GM23338 (cell line): ENCODE data around the gene AKR1C1. TPM values are rescaled to one million over a fixed set of nuclear protein-coding genes. Genes with fewer than 3 reads are reported as not detected.

Source experiments
- ATAC-seq: fragments of 200-7000 bp; cut with Tn5 transposase; 3 replicates; pipeline ENCODE4 v1.9.1; 2020
- DNase-seq: peaks from one replicate; pipeline ENCODE4 v3.0.0-alpha.2; 2015; ENCODE audit warnings: low spot score
- H2AFZ ChIP-seq: fragments of 200-600 bp; sonication (generic); 2 replicates; pipeline ENCODE4 v1.8.0; 2016; ENCODE audit warnings: antibody characterized with exemption, mild to moderate bottlenecking, moderate library complexity
- H3F3A ChIP-seq: fragments of 200-600 bp; sonication (generic); replicated peaks from 2 replicates; pipeline ENCODE4 v1.8.0; 2017; ENCODE audit warnings: antibody characterized with exemption, mixed run types, low read depth
- H3K27ac ChIP-seq: fragments of 200-600 bp; sonication (generic); 2 replicates; pipeline ENCODE4 v1.6.1; 2016; ENCODE audit warnings: low read depth
- H3K27me3 ChIP-seq: fragments of 200-600 bp; sonication (generic); 2 replicates; pipeline ENCODE4 v1.8.0; 2016; ENCODE audit warnings: mild to moderate bottlenecking, mixed run types, moderate library complexity; ENCODE audit not compliant: insufficient read depth
- H3K36me3 ChIP-seq: fragments of 200-600 bp; sonication (generic); 2 replicates; pipeline ENCODE4 v1.8.0; 2016; ENCODE audit warnings: mild to moderate bottlenecking; ENCODE audit not compliant: insufficient read depth
- H3K4me1 ChIP-seq: fragments of 200-600 bp; sonication (generic); 2 replicates; pipeline ENCODE4 v1.8.0; 2016; ENCODE audit warnings: mild to moderate bottlenecking, moderate library complexity; ENCODE audit not compliant: insufficient read depth
- H3K4me2 ChIP-seq: fragments of 200-600 bp; sonication (generic); 2 replicates; pipeline ENCODE4 v1.7.1; 2017; ENCODE audit warnings: mixed run types
- H3K4me3 ChIP-seq: fragments of 200-600 bp; sonication (generic); 2 replicates; pipeline ENCODE4 v1.6.1; 2016; ENCODE audit warnings: mixed run types
- H3K79me2 ChIP-seq: fragments of 200-600 bp; sonication (generic); replicated peaks from 2 replicates; pipeline ENCODE4 v1.8.0; 2017; ENCODE audit warnings: mild to moderate bottlenecking; ENCODE audit not compliant: insufficient read depth
- H3K9me2 ChIP-seq: fragments of 200-600 bp; sonication (generic); 2 replicates; pipeline ENCODE4 v1.8.0; 2017; ENCODE audit not compliant: insufficient read depth
- H4K20me1 ChIP-seq: fragments of 200-600 bp; sonication (generic); replicated peaks from 2 replicates; pipeline ENCODE4 v1.8.0; 2017; ENCODE audit warnings: mild to moderate bottlenecking; ENCODE audit not compliant: insufficient read depth
- H3K27ac Mint-ChIP-seq: 2 replicates; pipeline ENCODE4 v1.8.0; 2020; ENCODE audit warnings: inconsistent platforms, mild to moderate bottlenecking, moderate library complexity, mixed read lengths
- H3K27me3 Mint-ChIP-seq: 3 replicates; pipeline ENCODE4 v1.8.0; 2022; ENCODE audit warnings: low read depth, mild to moderate bottlenecking, moderate library complexity, mixed read lengths, inconsistent platforms; ENCODE audit not compliant: insufficient read depth, poor library complexity
- H3K36me3 Mint-ChIP-seq: 3 replicates; pipeline ENCODE4 v1.8.0; 2021; ENCODE audit warnings: low read depth, mild to moderate bottlenecking, inconsistent platforms, moderate library complexity, mixed read lengths
- H3K4me1 Mint-ChIP-seq: 3 replicates; pipeline ENCODE4 v1.8.0; 2020; ENCODE audit warnings: mild to moderate bottlenecking, inconsistent platforms, mixed read lengths
- H3K4me3 Mint-ChIP-seq: 3 replicates; pipeline ENCODE4 v1.8.0; 2021; ENCODE audit warnings: moderate library complexity, mild to moderate bottlenecking, inconsistent platforms, mixed read lengths
- H3K9me3 Mint-ChIP-seq: 3 replicates; pipeline ENCODE4 v1.8.0; 2020; ENCODE audit warnings: moderate library complexity, mild to moderate bottlenecking, inconsistent platforms, mixed read lengths
- CREB1 ChIP-seq: fragments of 250-450 bp; sonication (Bioruptor Pico); IDR thresholded peaks from 2 replicates; pipeline ENCODE4 v1.5.0; 2020; ENCODE audit warnings: low read depth, mild to moderate bottlenecking, moderate library complexity
- EZH2 ChIP-seq: fragments of 200-600 bp; sonication (generic); IDR thresholded peaks from one replicate; pipeline ENCODE4 v1.8.0; 2017; ENCODE audit warnings: antibody characterized with exemption, mild to moderate bottlenecking, low read depth; ENCODE audit not compliant: unreplicated experiment
- EZH2phosphoT487 ChIP-seq: fragments of 200-600 bp; sonication (generic); IDR thresholded peaks from one replicate; pipeline ENCODE4 v1.8.1; 2018; ENCODE audit warnings: antibody characterized with exemption; ENCODE audit not compliant: unreplicated experiment
- JUNB ChIP-seq: IDR thresholded peaks from one replicate; pipeline ENCODE4 v1.6.1; 2016; ENCODE audit warnings: antibody characterized with exemption; ENCODE audit not compliant: unreplicated experiment
- NANOG ChIP-seq: IDR thresholded peaks from 2 replicates; pipeline ENCODE4 v1.6.1; 2016; ENCODE audit warnings: antibody characterized with exemption, borderline replicate concordance
- POLR2AphosphoS5 ChIP-seq: IDR thresholded peaks from 2 replicates; pipeline ENCODE4 v1.6.1; 2016; ENCODE audit warnings: antibody characterized with exemption, low read depth
- STAT1 ChIP-seq: IDR thresholded peaks from one replicate; pipeline ENCODE4 v1.6.1; 2016; ENCODE audit warnings: antibody characterized with exemption; ENCODE audit not compliant: unreplicated experiment
- ZNF114 ChIP-seq: fragments of 250-450 bp; sonication (Bioruptor Pico); IDR thresholded peaks from 2 replicates; pipeline ENCODE4 v1.5.0; 2020; ENCODE audit warnings: mild to moderate bottlenecking, moderate library complexity
- polyA plus RNA-seq: library from polyadenylated mRNA; unstranded; fragments of >200 nt; fragmentation: Nextera tagmentation; extraction: Ambion mirVana; gene quantifications from 2 replicates; pipeline ENCODE4 v1.2.1, GENCODE V29; 2016
- total RNA-seq: library from RNA; depleted of rRNA; stranded (reverse); fragments of >200 nt; shearing (Covaris generic); gene quantifications from 2 replicates; pipeline ENCODE4 v1.2.3, GENCODE V29; 2014
- TF ChIP-seq, protein P1 (sequence below), 2 experiments: fragments of 200-600 bp in 1 of 2; sonication (generic) in 1 of 2; conservative IDR thresholded peaks; 2 replicates each; pipeline versions ENCODE4 v1.5.1 to v1.6.1; 2016 to 2017; ENCODE audit warnings: antibody characterized with exemption in 2 of 2, low read depth in 2 of 2, mild to moderate bottlenecking in 2 of 2, moderate library complexity in 1 of 2
- TF ChIP-seq, protein P2 (sequence below): IDR thresholded peaks from one replicate; pipeline ENCODE4 v1.6.1; 2018; ENCODE audit warnings: antibody characterized with exemption; ENCODE audit not compliant: unreplicated experiment
- TF ChIP-seq, protein P3 (sequence below): IDR thresholded peaks from 2 replicates; pipeline ENCODE4 v1.6.1; 2016; ENCODE audit warnings: antibody characterized with exemption

The AKR1C1 gene
- total and polyA plus RNA-seq, 2 experiments from 2014 or later: 2.6 to 5.1 TPM

DNA sequence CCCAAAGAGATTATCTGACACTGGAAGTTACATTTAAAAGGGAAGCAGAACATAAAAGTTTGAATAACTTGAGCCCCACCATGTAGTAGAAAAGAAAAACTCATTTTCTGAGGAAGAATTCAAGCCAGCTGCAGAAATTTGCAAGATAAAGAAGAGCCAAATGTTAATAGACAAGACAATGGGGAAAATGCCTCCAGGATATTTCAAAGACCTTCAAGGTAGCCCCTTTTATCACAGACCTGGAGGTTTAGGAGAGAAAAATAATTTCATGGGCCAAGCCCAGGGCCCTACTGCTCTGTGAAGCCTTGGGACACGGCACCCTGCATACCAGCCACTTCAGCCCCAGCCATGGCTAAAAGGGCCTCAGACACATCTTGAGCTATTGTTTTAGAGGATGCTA, 18.4 kb upstream of the AKR1C1 start:
- H3K4me2 ChIP-seq: peak overlapping the region; percentile 55

DNA sequence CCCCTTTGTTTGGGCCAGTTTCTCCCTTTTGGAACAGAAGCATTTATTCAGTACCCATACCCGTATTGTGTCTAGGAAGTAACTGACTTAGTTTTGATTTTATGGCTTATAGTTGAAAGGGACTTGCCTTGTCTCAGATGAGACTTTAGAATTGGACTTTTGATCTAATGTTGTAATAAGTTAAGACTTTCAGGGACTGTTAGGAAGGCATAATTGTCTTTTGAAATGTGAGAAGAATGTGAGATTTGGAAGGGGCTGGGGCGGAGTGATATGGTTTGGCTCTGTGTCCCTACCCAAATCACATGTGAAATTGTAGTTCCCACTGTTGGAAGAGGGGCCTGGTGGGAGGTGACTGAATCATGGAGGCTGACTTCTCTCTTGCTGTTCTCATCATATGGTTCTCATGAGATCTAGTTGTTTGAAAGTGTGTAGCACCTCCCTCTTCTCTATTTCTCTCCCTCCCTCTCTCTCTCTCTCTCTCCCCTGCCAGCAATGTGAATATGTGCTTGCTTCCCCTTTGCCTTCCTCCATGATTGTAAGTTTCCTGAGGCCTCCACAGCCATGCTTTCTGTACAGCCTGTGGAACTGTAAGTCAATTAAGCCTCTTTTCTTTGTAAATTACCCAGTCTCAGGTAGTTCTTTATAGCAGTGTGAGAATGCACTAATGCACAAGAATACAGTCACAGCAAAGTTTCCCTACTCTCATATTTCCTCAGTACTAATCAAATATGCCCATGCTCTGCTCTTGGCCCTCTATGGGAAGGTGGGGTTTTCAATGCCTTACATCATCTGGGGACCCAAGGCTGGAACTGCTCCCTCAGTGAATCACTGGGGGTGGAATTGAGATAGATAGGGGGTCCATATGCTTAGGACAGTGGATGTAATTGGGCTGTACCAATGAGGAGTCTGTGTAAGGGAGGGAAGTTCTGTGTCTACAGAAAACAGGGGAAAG, 17.2 kb upstream of the AKR1C1 start:
- Histone ChIP-seq H3K27ac (peak overlapping the region; percentile 94; the same call in 1 of the 2 replicates), H3K4me1 (peaks cover 43% of the 10 kb centered on the region), H3K27me3 (no peaks in the 10 kb centered on the region), H3F3A (0 out of 2 replicates have a peak, but pooled peaks cover 2% of the 10 kb centered on the region), H3K79me2 (no peaks in the 10 kb centered on the region), H3K9me2 (peaks cover 28% of the 10 kb centered on the region), H2AFZ (no peak overlapping the region), H4K20me1 (no peaks in the 10 kb centered on the region), H3K4me2 (peak overlapping the region; percentile 55), H3K4me3 (no peak overlapping the region), H3K36me3 (no peaks in the 10 kb centered on the region)
- H3K27ac Mint-ChIP-seq: peak overlapping the region; percentile 14; the same call in 1 of the 2 replicates
- H3K36me3 Mint-ChIP-seq: no peaks in the 10 kb centered on the region; the same call in 2 of the 3 replicates
- peaks cover 51% of the 10 kb centered on the region for H3K4me1 Mint-ChIP-seq
- no peak for ATAC-seq
- H3K4me3 Mint-ChIP-seq: no peak overlapping the region
- no peak for DNase-seq
- peaks cover 2% of the 10 kb centered on the region; the same call in 2 of the 3 replicates for H3K9me3 Mint-ChIP-seq
- H3K27me3 Mint-ChIP-seq: no peaks in the 10 kb centered on the region
- TF ChIP-seq EZH2phosphoT487 (no peak), POLR2AphosphoS5 (no peak), STAT1 (no peak), ZNF114 (CRISPR knock-in tag) (no peak), NANOG (no peak), CREB1 (CRISPR knock-in tag) (no peak), EZH2 (no peak)
- TF ChIP-seq, protein P1, sequence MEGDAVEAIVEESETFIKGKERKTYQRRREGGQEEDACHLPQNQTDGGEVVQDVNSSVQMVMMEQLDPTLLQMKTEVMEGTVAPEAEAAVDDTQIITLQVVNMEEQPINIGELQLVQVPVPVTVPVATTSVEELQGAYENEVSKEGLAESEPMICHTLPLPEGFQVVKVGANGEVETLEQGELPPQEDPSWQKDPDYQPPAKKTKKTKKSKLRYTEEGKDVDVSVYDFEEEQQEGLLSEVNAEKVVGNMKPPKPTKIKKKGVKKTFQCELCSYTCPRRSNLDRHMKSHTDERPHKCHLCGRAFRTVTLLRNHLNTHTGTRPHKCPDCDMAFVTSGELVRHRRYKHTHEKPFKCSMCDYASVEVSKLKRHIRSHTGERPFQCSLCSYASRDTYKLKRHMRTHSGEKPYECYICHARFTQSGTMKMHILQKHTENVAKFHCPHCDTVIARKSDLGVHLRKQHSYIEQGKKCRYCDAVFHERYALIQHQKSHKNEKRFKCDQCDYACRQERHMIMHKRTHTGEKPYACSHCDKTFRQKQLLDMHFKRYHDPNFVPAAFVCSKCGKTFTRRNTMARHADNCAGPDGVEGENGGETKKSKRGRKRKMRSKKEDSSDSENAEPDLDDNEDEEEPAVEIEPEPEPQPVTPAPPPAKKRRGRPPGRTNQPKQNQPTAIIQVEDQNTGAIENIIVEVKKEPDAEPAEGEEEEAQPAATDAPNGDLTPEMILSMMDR (conservative IDR thresholded peaks at IDR 0.05; ENCODE audit: low read depth in 2 of 2): no peak
- TF ChIP-seq, protein P2, sequence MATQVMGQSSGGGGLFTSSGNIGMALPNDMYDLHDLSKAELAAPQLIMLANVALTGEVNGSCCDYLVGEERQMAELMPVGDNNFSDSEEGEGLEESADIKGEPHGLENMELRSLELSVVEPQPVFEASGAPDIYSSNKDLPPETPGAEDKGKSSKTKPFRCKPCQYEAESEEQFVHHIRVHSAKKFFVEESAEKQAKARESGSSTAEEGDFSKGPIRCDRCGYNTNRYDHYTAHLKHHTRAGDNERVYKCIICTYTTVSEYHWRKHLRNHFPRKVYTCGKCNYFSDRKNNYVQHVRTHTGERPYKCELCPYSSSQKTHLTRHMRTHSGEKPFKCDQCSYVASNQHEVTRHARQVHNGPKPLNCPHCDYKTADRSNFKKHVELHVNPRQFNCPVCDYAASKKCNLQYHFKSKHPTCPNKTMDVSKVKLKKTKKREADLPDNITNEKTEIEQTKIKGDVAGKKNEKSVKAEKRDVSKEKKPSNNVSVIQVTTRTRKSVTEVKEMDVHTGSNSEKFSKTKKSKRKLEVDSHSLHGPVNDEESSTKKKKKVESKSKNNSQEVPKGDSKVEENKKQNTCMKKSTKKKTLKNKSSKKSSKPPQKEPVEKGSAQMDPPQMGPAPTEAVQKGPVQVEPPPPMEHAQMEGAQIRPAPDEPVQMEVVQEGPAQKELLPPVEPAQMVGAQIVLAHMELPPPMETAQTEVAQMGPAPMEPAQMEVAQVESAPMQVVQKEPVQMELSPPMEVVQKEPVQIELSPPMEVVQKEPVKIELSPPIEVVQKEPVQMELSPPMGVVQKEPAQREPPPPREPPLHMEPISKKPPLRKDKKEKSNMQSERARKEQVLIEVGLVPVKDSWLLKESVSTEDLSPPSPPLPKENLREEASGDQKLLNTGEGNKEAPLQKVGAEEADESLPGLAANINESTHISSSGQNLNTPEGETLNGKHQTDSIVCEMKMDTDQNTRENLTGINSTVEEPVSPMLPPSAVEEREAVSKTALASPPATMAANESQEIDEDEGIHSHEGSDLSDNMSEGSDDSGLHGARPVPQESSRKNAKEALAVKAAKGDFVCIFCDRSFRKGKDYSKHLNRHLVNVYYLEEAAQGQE: no peak

More for the DNA sequence above, 18.4 kb upstream of the AKR1C1 start:
- no peaks in the 10 kb centered on the region for H3K36me3 ChIP-seq
- H3K9me3 Mint-ChIP-seq: peaks cover 2% of the 10 kb centered on the region; the same call in 2 of the 3 replicates
- ATAC-seq (peak; percentile 78), DNase-seq (peak; percentile 52)
- peaks cover 43% of the 10 kb centered on the region for H3K4me1 ChIP-seq
- H3K4me3 ChIP-seq: peak overlapping the region; percentile 37
- TF ChIP-seq, protein P3, sequence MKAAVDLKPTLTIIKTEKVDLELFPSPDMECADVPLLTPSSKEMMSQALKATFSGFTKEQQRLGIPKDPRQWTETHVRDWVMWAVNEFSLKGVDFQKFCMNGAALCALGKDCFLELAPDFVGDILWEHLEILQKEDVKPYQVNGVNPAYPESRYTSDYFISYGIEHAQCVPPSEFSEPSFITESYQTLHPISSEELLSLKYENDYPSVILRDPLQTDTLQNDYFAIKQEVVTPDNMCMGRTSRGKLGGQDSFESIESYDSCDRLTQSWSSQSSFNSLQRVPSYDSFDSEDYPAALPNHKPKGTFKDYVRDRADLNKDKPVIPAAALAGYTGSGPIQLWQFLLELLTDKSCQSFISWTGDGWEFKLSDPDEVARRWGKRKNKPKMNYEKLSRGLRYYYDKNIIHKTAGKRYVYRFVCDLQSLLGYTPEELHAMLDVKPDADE: no peak
- TF ChIP-seq JUNB: no peak
- TF ChIP-seq EZH2phosphoT487: no peak
- TF ChIP-seq, protein P1 (conservative IDR thresholded peaks at IDR 0.05; ENCODE audit: low read depth in 2 of 2): no peak
- TF ChIP-seq POLR2AphosphoS5: no peak
- peak; percentile 28; the same call in 1 of the 2 replicates for TF ChIP-seq NANOG
- TF ChIP-seq ZNF114 (CRISPR knock-in tag): no peak
- peak overlapping the region; percentile 94 for H3K27ac ChIP-seq
- no peaks in the 10 kb centered on the region for H4K20me1 ChIP-seq
- H3K27me3 ChIP-seq: no peaks in the 10 kb centered on the region
- peaks cover 24% of the 10 kb centered on the region for H3K9me2 ChIP-seq
- peaks cover 51% of the 10 kb centered on the region for H3K4me1 Mint-ChIP-seq
- no peak overlapping the region for H2AFZ ChIP-seq
- H3K79me2 ChIP-seq: no peaks in the 10 kb centered on the region
- H3K36me3 Mint-ChIP-seq: no peaks in the 10 kb centered on the region; the same call in 2 of the 3 replicates
- H3F3A ChIP-seq: 0 out of 2 replicates have a peak, but pooled peaks cover 2% of the 10 kb centered on the region
- peak overlapping the region; percentile 22; the same call in 1 of the 2 replicates for H3K27ac Mint-ChIP-seq
- H3K4me3 Mint-ChIP-seq: no peak overlapping the region; the same call in 2 of the 3 replicates
- no peaks in the 10 kb centered on the region for H3K27me3 Mint-ChIP-seq
